Measurements from ENCODE around the gene LRRFIP1. TPM values are rescaled to one million over a fixed set of nuclear protein-coding genes. Genes with fewer than 3 reads are reported as not detected.
A peak's percentile ranks its signal among the peaks of the same experiment; 100 is the strongest.

The LRRFIP1 gene
- total and polyA plus RNA-seq, 2 donors (not counting 3 experiments of a cell fraction or from before 2014, with no cell fraction given) = 39.2 to 179 TPM

DNA sequence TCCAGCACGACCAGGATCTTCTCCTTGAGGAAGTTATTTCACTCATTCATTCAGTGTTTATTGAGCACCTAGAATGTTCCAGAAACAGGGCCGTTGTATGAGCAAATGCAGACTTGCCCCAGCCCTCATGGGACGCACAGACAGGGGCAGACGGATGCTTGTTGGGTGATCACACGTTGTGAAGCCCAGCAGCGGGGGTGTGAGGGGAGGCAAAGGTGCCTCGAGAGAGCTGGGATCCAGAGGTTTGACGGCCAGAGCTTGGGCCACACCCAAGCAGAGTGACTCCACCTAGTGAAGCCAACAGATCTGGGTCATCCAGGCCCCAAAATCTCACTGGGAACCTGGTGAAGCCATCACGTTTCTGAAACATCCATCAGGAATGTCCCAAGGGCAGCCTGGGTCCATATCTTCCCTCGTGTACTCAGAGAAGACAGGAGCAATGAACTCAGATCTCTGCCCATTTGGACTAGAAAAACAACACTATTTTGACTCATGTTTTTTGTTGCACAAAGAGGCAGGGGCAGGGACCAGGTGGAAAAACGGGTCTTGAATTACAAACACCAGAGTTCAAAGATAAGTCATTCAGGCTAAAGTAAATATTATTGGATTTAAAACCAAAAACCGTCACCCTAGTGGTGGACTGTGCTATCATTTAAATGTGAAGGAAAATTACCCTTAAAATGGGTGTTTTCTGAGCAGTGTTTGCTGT, 116.3 kb downstream of the LRRFIP1 start:
- DNase-seq (ENCODE audit: low read depth, low spot score) (peak; percentile 68), FAIRE-seq (no peak)
- intact Hi-C loops (cut with micrococcal nuclease) (loop anchor here (1.0 to 2.0 kb wide), 3 partner anchors 9 to 647 kb away; no protein-coding TSS in a partner anchor), dilution Hi-C loops (cut with MboI; ENCODE audit: extremely low pct_ligation_motif_present, low sequenced_read_pairs) (no loop called here)
- TSS peak; percentile 67 for BruUV-seq (replicated peaks)
- Histone ChIP-seq H3K9ac (replicated peaks; ENCODE audit: extremely low read depth, insufficient read depth, low read length) (peak overlapping the region; percentile 38), H3K4me1 (ENCODE audit: control insufficient read depth, extremely low read depth, insufficient read depth, low read length) (peaks cover 21% of the 10 kb centered on the region), H3K79me2 (ENCODE audit: control insufficient read depth, insufficient read depth, low read length) (peaks cover 54% of the 10 kb centered on the region), H3K27me3 (ENCODE audit: control insufficient read depth in 2 of 2, insufficient read depth in 2 of 2, low read length in 2 of 2) (no peaks in the 10 kb centered on the region), H3K36me3 (ENCODE audit: control insufficient read depth in 2 of 2, extremely low read depth in 1 of 2, insufficient read depth in 2 of 2, low read length in 2 of 2) (peaks cover 0 to 4% of the 10 kb centered on the region in 2 experiments), H2AFZ (ENCODE audit: low read depth, low read length) (no peak overlapping the region), H3K4me2 (ENCODE audit: insufficient read depth, low read length) (peak overlapping the region; percentile 53), H3K9me3 (replicated peaks; ENCODE audit: control insufficient read depth, insufficient read depth, low read length) (no peaks in the 10 kb centered on the region), H4K20me1 (replicated peaks; ENCODE audit: control insufficient read depth, extremely low read depth, insufficient read depth, low read length) (no peaks in the 10 kb centered on the region), H3K27ac (ENCODE audit: insufficient read depth, low read depth, low read length) (peak overlapping the region; percentile 80), H3K4me3 (replicated peaks in 1 of 3; ENCODE audit: insufficient read depth in 1 of 3, low read depth in 1 of 3, low read length in 3 of 3) (no peak overlapping the region), H3K9me1 (replicated peaks; ENCODE audit: control insufficient read depth, extremely low read depth, insufficient read depth, low read length) (no peaks in the 10 kb centered on the region)
- TF ChIP-seq POLR2AphosphoS5 (IDR thresholded peaks at IDR 0.05; ENCODE audit: insufficient read depth, low read depth, low read length) (no peak), JUN (IDR thresholded peaks at IDR 0.05; ENCODE audit: borderline replicate concordance, insufficient read depth, insufficient read length, low read depth) (no peak), POLR2A (IDR thresholded peaks at IDR 0.05; ENCODE audit: low read depth, low read length) (no peak), FOS (IDR thresholded peaks at IDR 0.05; ENCODE audit: borderline replicate concordance, insufficient read depth, low read length) (no peak), GATA2 (IDR thresholded peaks at IDR 0.05; ENCODE audit: insufficient read depth, insufficient read length, low read depth, low read length) (no peak), EZH2 (IDR thresholded peaks at IDR 0.05; ENCODE audit: borderline replicate concordance, low read depth, low read length, severe bottlenecking) (no peak), MYC (IDR thresholded peaks at IDR 0.05; ENCODE audit: low read depth, low read length) (no peak)
- TF ChIP-seq, protein P1, sequence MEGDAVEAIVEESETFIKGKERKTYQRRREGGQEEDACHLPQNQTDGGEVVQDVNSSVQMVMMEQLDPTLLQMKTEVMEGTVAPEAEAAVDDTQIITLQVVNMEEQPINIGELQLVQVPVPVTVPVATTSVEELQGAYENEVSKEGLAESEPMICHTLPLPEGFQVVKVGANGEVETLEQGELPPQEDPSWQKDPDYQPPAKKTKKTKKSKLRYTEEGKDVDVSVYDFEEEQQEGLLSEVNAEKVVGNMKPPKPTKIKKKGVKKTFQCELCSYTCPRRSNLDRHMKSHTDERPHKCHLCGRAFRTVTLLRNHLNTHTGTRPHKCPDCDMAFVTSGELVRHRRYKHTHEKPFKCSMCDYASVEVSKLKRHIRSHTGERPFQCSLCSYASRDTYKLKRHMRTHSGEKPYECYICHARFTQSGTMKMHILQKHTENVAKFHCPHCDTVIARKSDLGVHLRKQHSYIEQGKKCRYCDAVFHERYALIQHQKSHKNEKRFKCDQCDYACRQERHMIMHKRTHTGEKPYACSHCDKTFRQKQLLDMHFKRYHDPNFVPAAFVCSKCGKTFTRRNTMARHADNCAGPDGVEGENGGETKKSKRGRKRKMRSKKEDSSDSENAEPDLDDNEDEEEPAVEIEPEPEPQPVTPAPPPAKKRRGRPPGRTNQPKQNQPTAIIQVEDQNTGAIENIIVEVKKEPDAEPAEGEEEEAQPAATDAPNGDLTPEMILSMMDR (IDR thresholded peaks at IDR 0.05; ENCODE audit: extremely low read depth in 1 of 2, insufficient read depth in 1 of 2, low read depth in 1 of 2, low read length in 2 of 2) = peak in 1 of 2 donors; percentile 19
- TF ChIP-seq, protein P2, sequence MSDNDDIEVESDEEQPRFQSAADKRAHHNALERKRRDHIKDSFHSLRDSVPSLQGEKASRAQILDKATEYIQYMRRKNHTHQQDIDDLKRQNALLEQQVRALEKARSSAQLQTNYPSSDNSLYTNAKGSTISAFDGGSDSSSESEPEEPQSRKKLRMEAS (IDR thresholded peaks at IDR 0.05; ENCODE audit: insufficient read depth, insufficient read length) = no peak
- CTCF ChIA-PET = interaction anchor here (0.9 to 6.6 kb wide), 17 partner anchors 10 to 231 kb away, joined by 3 to 207 read pairs (median 25); no protein-coding TSS in a partner anchor
- POLR2A ChIA-PET = no interaction called here

Measured in endothelial cell of umbilical vein (primary cell).